Duodenal mucosa (tissue), 2 donors: ENCODE measurements around the gene INSRR.

Source experiments
- H3K27ac ChIP-seq: one replicate; pipeline ENCODE4 v1.7.0; 2013; ENCODE audit warnings: low read depth, low read length
- H3K27me3 ChIP-seq, 2 donors: one replicate each; pipeline ENCODE4 v1.7.0; 2013; ENCODE audit warnings: low read length in 2 of 2, control low read depth in 1 of 2; ENCODE audit not compliant: insufficient read depth in 2 of 2, control insufficient read depth in 1 of 2
- H3K36me3 ChIP-seq, 2 donors: one replicate each; pipeline ENCODE4 v1.7.0; 2013; ENCODE audit warnings: low read length in 2 of 2, control low read depth in 1 of 2; ENCODE audit not compliant: insufficient read depth in 2 of 2, control insufficient read depth in 1 of 2
- H3K4me1 ChIP-seq, 2 donors: one replicate each; pipeline ENCODE4 v1.7.0; 2013; ENCODE audit warnings: low read length in 2 of 2, control low read depth in 1 of 2; ENCODE audit not compliant: insufficient read depth in 2 of 2, control insufficient read depth in 1 of 2
- H3K4me3 ChIP-seq, 2 donors: one replicate each; pipeline ENCODE4 v1.7.0; 2013; ENCODE audit warnings: low read length in 2 of 2, low read depth in 1 of 2
- H3K9ac ChIP-seq, 2 donors: one replicate each; pipeline ENCODE4 v1.7.0; 2013; ENCODE audit warnings: low read length in 2 of 2, low read depth in 1 of 2
- H3K9me3 ChIP-seq, 2 donors: one replicate each; pipeline ENCODE4 v1.7.0; 2013; ENCODE audit warnings: low read length in 2 of 2, control low read depth in 1 of 2; ENCODE audit not compliant: control insufficient read depth in 1 of 2

The INSRR gene

GRCh38 chr1:156844638-156845037 lies 14.3 kb downstream of the INSRR start:
- H3K4me3 ChIP-seq = no peak overlapping the region
- no peaks in the 10 kb centered on the region for H3K36me3 ChIP-seq
- peaks cover 65 to 70% of the 10 kb centered on the region in 2 donors for H3K27me3 ChIP-seq
- no peak overlapping the region for H3K9ac ChIP-seq
- H3K9me3 ChIP-seq = no peaks in the 10 kb centered on the region
- H3K27ac ChIP-seq = no peak overlapping the region
- H3K4me1 ChIP-seq = peaks cover 0 to 4% of the 10 kb centered on the region in 2 donors

GRCh38 chr1:156844102-156844501 lies 14.8 kb downstream of the INSRR start:
- Histone ChIP-seq H3K36me3 (no peaks in the 10 kb centered on the region), H3K27ac (no peak overlapping the region), H3K9ac (no peak overlapping the region), H3K4me1 (peaks cover 0 to 4% of the 10 kb centered on the region in 2 donors), H3K27me3 (peaks cover 64 to 67% of the 10 kb centered on the region in 2 donors), H3K4me3 (no peak overlapping the region), H3K9me3 (no peaks in the 10 kb centered on the region)

- Histone ChIP-seq H3K27ac (no peak overlapping the region), H3K36me3 (no peaks in the 10 kb centered on the region), H3K4me1 (no peaks in the 10 kb centered on the region), H3K9ac (no peak overlapping the region), H3K4me3 (no peak overlapping the region), H3K27me3 (peaks cover 56 to 60% of the 10 kb centered on the region in 2 donors), H3K9me3 (no peaks in the 10 kb centered on the region)
Measured at GRCh38 chr1:156842618-156843300, 16.2 kb downstream of the INSRR start.

- no peaks in the 10 kb centered on the region for H3K36me3 ChIP-seq
- H3K27me3 ChIP-seq = peaks cover 54 to 57% of the 10 kb centered on the region in 2 donors
- no peaks in the 10 kb centered on the region for H3K4me1 ChIP-seq
- H3K27ac ChIP-seq = no peak overlapping the region
- no peaks in the 10 kb centered on the region for H3K9me3 ChIP-seq
- H3K4me3 ChIP-seq = no peak overlapping the region
- H3K9ac ChIP-seq = no peak overlapping the region
Measured at GRCh38 chr1:156841295-156841855, 17.5 kb downstream of the INSRR start.

GRCh38 chr1:156840898-156841279 lies 18.0 kb downstream of the INSRR start:
- H3K36me3 ChIP-seq = no peaks in the 10 kb centered on the region
- no peaks in the 10 kb centered on the region for H3K4me1 ChIP-seq
- H3K4me3 ChIP-seq = no peak overlapping the region
- H3K27ac ChIP-seq = no peak overlapping the region
- H3K27me3 ChIP-seq = peaks cover 55 to 61% of the 10 kb centered on the region in 2 donors
- H3K9ac ChIP-seq = no peak overlapping the region
- H3K9me3 ChIP-seq = no peaks in the 10 kb centered on the region

GRCh38 chr1:156840186-156840897 lies 18.6 kb downstream of the INSRR start:
- Histone ChIP-seq H3K9ac (no peak overlapping the region), H3K27ac (no peak overlapping the region), H3K4me1 (no peaks in the 10 kb centered on the region), H3K36me3 (no peaks in the 10 kb centered on the region), H3K9me3 (no peaks in the 10 kb centered on the region), H3K4me3 (no peak overlapping the region), H3K27me3 (peaks cover 56 to 65% of the 10 kb centered on the region in 2 donors)

- H3K4me1 ChIP-seq = no peaks in the 10 kb centered on the region
- H3K36me3 ChIP-seq = no peaks in the 10 kb centered on the region
- no peaks in the 10 kb centered on the region for H3K9me3 ChIP-seq
- H3K27me3 ChIP-seq = peaks cover 56 to 64% of the 10 kb centered on the region in 2 donors
- H3K27ac ChIP-seq = no peak overlapping the region
- H3K9ac ChIP-seq = no peak overlapping the region
- no peak overlapping the region for H3K4me3 ChIP-seq
Measured at GRCh38 chr1:156839426-156840109, 19.3 kb downstream of the INSRR start.

GRCh38 chr1:156838972-156839371 lies 19.9 kb downstream of the INSRR start:
- no peak overlapping the region for H3K27ac ChIP-seq
- no peaks in the 10 kb centered on the region for H3K36me3 ChIP-seq
- H3K27me3 ChIP-seq = peaks cover 51 to 64% of the 10 kb centered on the region in 2 donors
- H3K4me1 ChIP-seq = no peaks in the 10 kb centered on the region
- H3K9ac ChIP-seq = no peak overlapping the region
- H3K4me3 ChIP-seq = no peak overlapping the region
- H3K9me3 ChIP-seq = no peaks in the 10 kb centered on the region

- no peak overlapping the region for H3K9ac ChIP-seq
- H3K4me3 ChIP-seq = no peak overlapping the region
- peaks cover 41 to 45% of the 10 kb centered on the region in 2 donors for H3K27me3 ChIP-seq
- no peaks in the 10 kb centered on the region for H3K36me3 ChIP-seq
- no peaks in the 10 kb centered on the region for H3K4me1 ChIP-seq
- H3K9me3 ChIP-seq = no peaks in the 10 kb centered on the region
- no peak overlapping the region for H3K27ac ChIP-seq
Measured at GRCh38 chr1:156836892-156837291, 22.0 kb downstream of the INSRR start.
